T-helper 1 cell treated with Interleukin-12 subunit alpha and Interleukin-12 subunit beta and Interleukin-4 antibody, amounts not matched to agents 30 μg/mL and 1 μg/mL, for 36 hours (primary cell): ENCODE results near the gene PRSS50.
"Not testable (repeated sequence)": the region's sequence is repeated elsewhere in the genome, so short reads cannot be mapped to it uniquely, and the experiment has no call there.

ENCODE experiments used
- H3K27ac Mint-ChIP-seq: one replicate; pipeline ENCODE4 v1.8.0; 2021; ENCODE audit warnings: mild to moderate bottlenecking, mixed read lengths
- H3K27me3 Mint-ChIP-seq: one replicate; pipeline ENCODE4 v1.8.0; 2021; ENCODE audit warnings: low read depth, mixed read lengths
- H3K36me3 Mint-ChIP-seq: one replicate; pipeline ENCODE4 v1.8.0; 2021; ENCODE audit warnings: low read depth, mixed read lengths
- H3K4me1 Mint-ChIP-seq: one replicate; pipeline ENCODE4 v1.8.0; 2021; ENCODE audit warnings: low read depth, mixed read lengths
- H3K4me3 Mint-ChIP-seq: one replicate; pipeline ENCODE4 v1.8.0; 2021; ENCODE audit warnings: mild to moderate bottlenecking, moderate library complexity, mixed read lengths
- H3K9me3 Mint-ChIP-seq: one replicate; pipeline ENCODE4 v1.8.0; 2021; ENCODE audit warnings: mixed read lengths

The PRSS50 gene

DNA sequence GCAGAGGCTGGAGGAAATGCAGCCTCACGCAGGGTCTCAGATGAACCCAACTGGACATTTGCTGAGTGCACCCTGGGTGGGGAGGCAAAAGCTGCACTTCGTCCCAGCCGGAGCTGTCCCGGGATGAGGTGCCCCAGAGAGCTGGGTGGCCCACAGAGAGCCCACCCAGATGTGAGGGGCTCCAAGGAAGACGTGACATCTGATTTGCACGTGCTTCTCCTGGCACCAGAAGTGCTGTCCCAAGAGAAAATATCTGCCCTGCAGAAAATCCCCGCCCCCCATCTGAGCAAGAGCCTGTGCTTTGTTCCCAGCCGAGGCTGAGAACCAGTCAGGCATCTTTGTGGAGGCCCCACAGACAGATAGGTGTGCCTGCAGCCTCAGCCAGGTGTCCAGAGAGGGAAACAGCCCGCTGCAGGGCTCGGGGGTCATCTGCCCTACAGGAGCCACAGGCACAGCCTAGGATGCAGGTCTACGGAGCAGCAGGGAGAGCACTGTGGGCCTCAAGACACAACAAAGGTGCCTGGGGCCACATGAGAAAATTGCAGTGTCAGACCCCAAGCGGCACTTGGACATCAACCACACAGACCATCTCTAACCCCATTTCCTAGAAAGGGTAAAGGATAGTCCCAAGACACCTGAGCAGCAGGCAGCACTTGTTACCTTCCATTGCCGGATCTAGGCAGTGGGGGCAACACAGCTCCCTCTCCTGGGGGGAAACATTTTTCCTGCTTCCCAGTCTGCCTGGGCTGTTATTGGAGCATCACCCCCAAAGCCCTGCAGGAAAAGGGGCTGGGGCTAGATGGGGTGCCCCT lies 10.7 kb downstream of the PRSS50 start:
- peaks cover 11% of the 10 kb centered on the region for H3K27me3 Mint-ChIP-seq
- no peaks in the 10 kb centered on the region for H3K9me3 Mint-ChIP-seq
- H3K4me3 Mint-ChIP-seq = no peak overlapping the region
- H3K27ac Mint-ChIP-seq = no peak overlapping the region
- H3K36me3 Mint-ChIP-seq = no peaks in the 10 kb centered on the region
- H3K4me1 Mint-ChIP-seq = no peaks in the 10 kb centered on the region

GRCh38 chr3:46705751-46706552 lies 11.7 kb downstream of the PRSS50 start:
- no peak overlapping the region for H3K27ac Mint-ChIP-seq
- peaks cover 1% of the 10 kb centered on the region for H3K4me1 Mint-ChIP-seq
- peaks cover 17% of the 10 kb centered on the region for H3K27me3 Mint-ChIP-seq
- no peaks in the 10 kb centered on the region for H3K9me3 Mint-ChIP-seq
- H3K36me3 Mint-ChIP-seq = no peaks in the 10 kb centered on the region
- no peak overlapping the region for H3K4me3 Mint-ChIP-seq

DNA sequence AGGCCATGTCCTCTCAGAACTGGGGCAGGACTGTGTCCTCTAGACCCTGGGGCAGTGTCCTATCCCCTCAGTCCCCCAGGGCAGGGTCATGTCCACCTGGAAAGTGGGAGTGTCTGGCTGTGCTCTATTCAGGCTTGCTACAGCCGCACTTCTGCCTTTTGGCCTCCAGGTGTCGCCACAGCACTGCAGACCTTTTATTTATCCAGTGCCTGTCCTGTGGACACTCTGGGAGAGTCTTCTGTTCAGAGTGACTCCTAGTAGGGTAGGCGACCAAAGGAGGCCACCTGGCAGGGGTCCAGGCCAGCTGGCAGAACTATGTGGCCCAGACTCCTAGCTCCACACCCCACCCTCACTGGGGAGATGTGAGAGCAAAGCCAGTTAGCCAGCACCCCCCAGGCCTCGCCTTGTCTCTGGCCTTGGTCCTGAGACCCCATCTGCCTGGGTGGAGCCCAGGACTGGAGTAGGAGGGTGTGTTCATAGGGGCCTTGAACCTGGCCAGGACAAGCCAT lies 12.6 kb downstream of the PRSS50 start:
- no peaks in the 10 kb centered on the region for H3K36me3 Mint-ChIP-seq
- H3K4me3 Mint-ChIP-seq = no peak overlapping the region
- no peak overlapping the region for H3K27ac Mint-ChIP-seq
- peaks cover 25% of the 10 kb centered on the region for H3K27me3 Mint-ChIP-seq
- peaks cover 1% of the 10 kb centered on the region for H3K4me1 Mint-ChIP-seq
- no peaks in the 10 kb centered on the region for H3K9me3 Mint-ChIP-seq

DNA sequence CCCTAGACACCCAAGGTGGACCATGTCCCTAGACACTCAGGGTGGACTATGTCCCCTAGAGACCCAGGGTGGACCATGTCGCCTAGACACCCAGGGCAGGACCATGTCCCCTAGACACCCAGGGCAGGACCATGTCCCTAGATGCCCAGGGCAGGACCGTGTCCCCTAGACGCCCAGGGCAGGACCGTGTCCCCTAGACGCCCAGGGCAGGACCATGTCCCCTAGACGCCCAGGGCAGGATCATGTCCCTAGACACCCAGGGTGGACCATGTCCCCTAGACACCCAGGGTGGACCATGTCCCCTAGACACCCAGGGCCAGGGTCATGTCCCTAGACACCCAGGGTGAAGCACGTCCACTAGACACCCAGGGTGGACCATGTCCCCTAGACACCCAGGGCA lies 13.3 kb downstream of the PRSS50 start:
- not testable (repeated sequence) for H3K4me3 Mint-ChIP-seq, H3K9me3 Mint-ChIP-seq, H3K4me1 Mint-ChIP-seq, H3K36me3 Mint-ChIP-seq, H3K27ac Mint-ChIP-seq
- H3K27me3 Mint-ChIP-seq = peaks cover 32% of the 10 kb centered on the region

- H3K27ac Mint-ChIP-seq = no peak overlapping the region
- H3K9me3 Mint-ChIP-seq = no peaks in the 10 kb centered on the region
- H3K36me3 Mint-ChIP-seq = no peaks in the 10 kb centered on the region
- H3K4me1 Mint-ChIP-seq = peaks cover 1% of the 10 kb centered on the region
- peaks cover 35% of the 10 kb centered on the region for H3K27me3 Mint-ChIP-seq
- no peak overlapping the region for H3K4me3 Mint-ChIP-seq
These were observed 14.6 kb downstream of the PRSS50 start for GRCh38 chr3:46703013-46703520.

GRCh38 chr3:46702246-46703012 lies 15.2 kb downstream of the PRSS50 start:
- no peaks in the 10 kb centered on the region for H3K9me3 Mint-ChIP-seq
- H3K36me3 Mint-ChIP-seq = no peaks in the 10 kb centered on the region
- no peak overlapping the region for H3K27ac Mint-ChIP-seq
- peaks cover 35% of the 10 kb centered on the region for H3K27me3 Mint-ChIP-seq
- H3K4me3 Mint-ChIP-seq = no peak overlapping the region
- peaks cover 1% of the 10 kb centered on the region for H3K4me1 Mint-ChIP-seq

GRCh38 chr3:46701181-46701939 lies 16.3 kb downstream of the PRSS50 start, which contains the start of gene TMIE:
Gene TMIE, plus strand, starts transcription at chr3:46701392. Its CDS starts 96 bp downstream, at chr3:46701488.
- no peak within 1 kb of the TSS for H3K27ac Mint-ChIP-seq
- H3K4me3 Mint-ChIP-seq = no peak within 1 kb of the TSS
- no peaks in the 10 kb centered on the region for H3K36me3 Mint-ChIP-seq

DNA sequence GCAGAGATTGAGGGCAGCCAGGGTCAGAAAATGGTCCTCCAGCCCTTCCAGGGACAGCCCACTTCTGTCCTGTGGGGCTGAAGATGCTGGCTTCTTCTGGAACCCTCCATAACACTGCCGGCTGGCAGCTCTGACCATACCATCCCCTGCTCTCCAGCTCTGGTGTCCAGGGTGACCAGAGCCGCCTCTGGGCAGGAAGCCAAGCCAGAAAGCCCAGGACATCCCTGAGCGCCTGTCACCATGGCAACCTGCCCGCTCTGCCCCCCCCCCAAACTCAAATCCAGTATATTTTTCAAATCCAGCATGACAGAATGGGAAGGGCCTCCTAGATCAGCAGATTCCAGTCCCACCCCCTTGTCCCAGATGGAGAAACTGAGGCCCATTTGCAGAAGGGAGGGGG lies 16.9 kb downstream of the PRSS50 start:
- Mint-ChIP-seq H3K4me1 (peaks cover 5% of the 10 kb centered on the region), H3K27me3 (peaks cover 35% of the 10 kb centered on the region), H3K36me3 (no peaks in the 10 kb centered on the region), H3K4me3 (no peak overlapping the region), H3K27ac (no peak overlapping the region), H3K9me3 (no peaks in the 10 kb centered on the region)

More at GRCh38 chr3:46701181-46701939, 16.3 kb downstream of the PRSS50 start, which contains the start of gene TMIE:
- no peaks in the 10 kb centered on the region for H3K9me3 Mint-ChIP-seq
- peaks cover 35% of the 10 kb centered on the region for H3K27me3 Mint-ChIP-seq
- H3K4me1 Mint-ChIP-seq = peaks cover 1% of the 10 kb centered on the region

- H3K4me1 Mint-ChIP-seq = peaks cover 14% of the 10 kb centered on the region
- H3K36me3 Mint-ChIP-seq = no peaks in the 10 kb centered on the region
- H3K27me3 Mint-ChIP-seq = peaks cover 35% of the 10 kb centered on the region
- no peak overlapping the region for H3K27ac Mint-ChIP-seq
- no peaks in the 10 kb centered on the region for H3K9me3 Mint-ChIP-seq
- no peak overlapping the region for H3K4me3 Mint-ChIP-seq
These were observed 17.8 kb downstream of the PRSS50 start for GRCh38 chr3:46699676-46700523.

DNA sequence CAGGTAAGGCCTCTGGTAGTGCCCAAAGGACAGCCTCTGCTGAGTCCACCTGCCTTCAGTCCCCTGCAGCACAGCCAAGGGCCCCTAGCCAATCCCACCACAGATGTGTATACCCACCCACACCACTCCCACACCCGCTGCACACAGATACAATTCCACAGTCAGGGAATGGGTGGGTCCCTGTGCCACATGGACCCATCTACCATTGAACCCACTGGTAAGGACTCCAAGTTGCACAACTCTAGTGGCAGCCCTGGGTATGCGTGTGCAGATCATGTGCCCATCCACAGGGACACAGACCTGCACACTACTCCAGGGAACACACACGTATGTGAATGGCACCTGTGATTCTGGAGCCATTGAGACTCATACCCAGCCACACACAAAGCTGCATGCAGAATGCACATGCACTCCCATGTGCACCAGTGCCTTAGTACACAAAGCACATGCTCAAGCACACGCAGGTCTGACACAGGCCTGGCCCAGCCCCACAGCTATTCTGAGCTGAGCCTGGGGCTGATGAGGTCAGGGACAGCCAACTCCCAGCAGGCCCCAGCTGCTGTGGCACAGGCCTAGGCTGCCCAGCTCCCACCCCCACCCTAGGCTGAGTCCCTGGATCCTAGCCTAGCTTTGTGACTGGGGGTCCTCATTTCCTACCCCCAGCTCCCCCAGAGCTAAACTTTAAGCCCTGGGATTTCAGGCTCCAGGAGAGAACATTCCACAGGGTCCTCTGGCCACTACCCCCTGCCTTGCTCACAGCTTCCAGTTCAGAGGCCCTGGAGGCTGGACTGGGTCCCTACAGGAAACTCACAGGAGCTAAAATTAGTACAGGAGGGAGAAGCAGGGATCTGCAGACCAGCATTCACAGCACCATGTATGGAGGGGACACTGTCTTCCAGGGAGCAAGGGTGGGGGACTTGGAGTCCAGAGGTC lies 21.4 kb downstream of the PRSS50 start:
- Mint-ChIP-seq H3K4me1 (peaks cover 20% of the 10 kb centered on the region), H3K27ac (peak overlapping the region; percentile 9), H3K4me3 (no peak overlapping the region)

DNA sequence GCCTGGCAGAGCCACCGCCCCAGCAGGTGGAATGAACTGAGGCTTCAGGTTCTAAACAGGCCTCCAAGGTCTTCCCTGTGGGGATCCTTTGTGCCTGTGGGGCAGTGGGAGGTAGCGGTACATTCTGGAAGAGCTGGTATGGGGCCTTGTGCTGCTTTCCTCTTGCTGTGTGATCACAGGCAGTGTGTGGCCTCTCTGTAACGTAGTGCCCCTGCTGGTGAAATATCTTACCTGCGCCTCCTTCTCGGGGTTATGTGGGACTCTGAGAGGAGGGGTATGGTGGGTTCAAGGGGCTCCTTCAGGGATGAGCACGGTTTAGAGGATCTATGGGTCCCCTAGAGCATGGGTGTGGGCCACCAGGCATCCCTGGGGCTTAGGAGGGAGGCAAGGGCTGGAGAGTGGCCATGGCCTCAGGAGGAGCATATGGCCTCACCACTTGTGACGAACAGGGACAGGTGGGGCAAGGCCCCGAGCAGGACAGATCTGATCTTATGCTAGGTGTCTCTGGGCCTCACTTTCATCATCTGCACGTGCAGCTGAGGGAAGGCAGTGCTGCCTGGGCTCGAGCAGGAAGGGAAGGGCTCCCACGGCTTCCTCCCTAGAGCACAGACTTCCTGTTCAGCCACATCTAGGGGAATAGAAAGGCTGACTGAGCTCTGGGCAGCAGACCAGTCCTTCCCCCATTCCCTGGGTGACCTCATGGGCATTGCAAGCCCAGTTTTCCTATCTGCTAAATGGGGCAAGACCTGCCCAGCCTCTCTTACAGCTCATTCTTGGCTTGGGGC lies 22.3 kb downstream of the PRSS50 start:
- no peaks in the 10 kb centered on the region for H3K9me3 Mint-ChIP-seq
- H3K4me1 Mint-ChIP-seq = peaks cover 20% of the 10 kb centered on the region
- peaks cover 34% of the 10 kb centered on the region for H3K27me3 Mint-ChIP-seq
- H3K4me3 Mint-ChIP-seq = peak overlapping the region; percentile 26
- peak overlapping the region; percentile 72 for H3K27ac Mint-ChIP-seq
- no peaks in the 10 kb centered on the region for H3K36me3 Mint-ChIP-seq

More for the DNA sequence above, 21.4 kb downstream of the PRSS50 start:
- H3K36me3 Mint-ChIP-seq = no peaks in the 10 kb centered on the region
- no peaks in the 10 kb centered on the region for H3K9me3 Mint-ChIP-seq
- peaks cover 35% of the 10 kb centered on the region for H3K27me3 Mint-ChIP-seq
